H54 (cell line): ENCODE data around the gene UBE2M.

ENCODE experiments used
- DNase-seq: peaks from one replicate; pipeline ENCODE4 v3.0.0; 2011; ENCODE audit warnings: low spot score, mixed read lengths; ENCODE audit not compliant: insufficient read length
- FAIRE-seq: peaks from 3 replicates; lab custom pipeline; 2011; peaks lifted over from hg19 to GRCh38; lab: Jason Lieb, UNC
- POLR2A ChIP-seq: IDR thresholded peaks from 2 replicates; pipeline ENCODE4 v1.6.1; 2011; ENCODE audit warnings: low read depth, mild to moderate bottlenecking, low read length

Gene UBE2M

DNA sequence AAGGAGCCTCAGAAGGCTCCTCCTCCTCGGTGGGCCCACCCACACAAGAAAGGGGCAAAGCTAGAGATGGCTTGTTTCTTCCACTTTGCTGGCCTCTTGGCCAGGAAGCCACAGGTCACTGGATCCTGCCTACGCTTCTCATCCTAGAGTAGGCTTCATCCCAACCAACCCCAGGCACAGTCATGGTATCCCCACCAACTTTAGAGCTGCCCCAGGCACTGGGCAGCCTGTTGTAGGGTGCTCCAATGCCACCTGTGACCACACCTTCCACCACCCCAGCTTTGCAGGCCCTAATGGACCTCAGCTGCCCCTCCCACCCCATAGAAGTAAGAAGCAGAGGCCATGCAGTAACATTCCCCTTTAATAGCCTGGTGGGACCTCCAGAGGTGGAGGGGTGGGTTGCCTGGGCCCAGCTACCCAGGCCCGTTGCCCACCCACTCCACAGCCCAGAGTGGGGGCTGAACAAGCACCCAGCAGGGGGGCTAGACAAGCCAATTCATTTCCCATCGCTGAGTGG, 3.0 kb downstream of the UBE2M start:
- no peak for TF ChIP-seq POLR2A
- DNase-seq: no peak
- FAIRE-seq: no peak

DNA sequence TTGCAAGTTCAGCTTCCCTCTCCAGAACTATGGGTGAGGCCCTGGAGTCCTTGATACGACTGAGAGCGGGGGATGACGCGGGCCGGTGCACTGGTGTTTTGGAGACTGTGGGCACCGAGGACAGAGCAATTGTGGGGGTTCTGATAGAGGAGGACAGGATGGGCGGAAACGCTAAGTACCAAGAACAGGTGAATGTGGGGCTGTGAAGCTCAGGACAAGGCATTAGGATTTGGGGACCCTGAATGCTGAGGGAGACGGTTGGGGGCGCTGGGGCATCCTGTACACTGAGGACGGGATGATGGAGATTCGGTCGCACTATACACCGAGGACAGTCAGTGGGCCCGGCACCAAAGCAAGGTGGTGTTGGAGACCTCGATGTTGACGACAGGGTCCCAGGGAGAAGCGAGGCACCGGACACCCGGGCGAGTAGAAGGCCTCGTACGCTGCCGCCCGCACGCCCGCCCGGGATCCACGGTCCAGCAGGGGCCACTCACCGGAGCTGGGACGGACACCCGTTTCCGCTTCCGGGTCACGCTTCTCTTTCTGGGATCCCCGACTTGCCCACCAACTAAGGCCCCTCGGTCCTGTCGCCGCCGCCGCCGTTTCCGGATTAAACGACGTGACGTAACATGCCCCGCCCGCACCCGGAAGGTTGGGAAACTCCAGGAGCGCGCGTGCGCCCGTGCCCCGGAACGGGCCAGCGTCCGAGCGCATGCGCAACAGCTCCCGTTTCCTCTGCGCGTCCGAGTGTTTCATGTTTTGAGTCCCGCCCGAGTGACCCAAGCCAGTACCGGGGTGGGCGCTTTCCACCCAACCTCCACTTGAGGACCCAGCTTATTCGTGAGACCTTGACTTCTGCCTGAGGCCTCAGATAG, 3.7 kb downstream of the UBE2M start, which contains the start of gene CHMP2A:
Gene CHMP2A (minus strand): TSS at position 612 of the 875 bp plus-strand sequence. CDS start 893 bp downstream, outside the sequence.
- FAIRE-seq: no peak
- peak; percentile 90 for DNase-seq
- TF ChIP-seq POLR2A: peak; percentile 54

DNA sequence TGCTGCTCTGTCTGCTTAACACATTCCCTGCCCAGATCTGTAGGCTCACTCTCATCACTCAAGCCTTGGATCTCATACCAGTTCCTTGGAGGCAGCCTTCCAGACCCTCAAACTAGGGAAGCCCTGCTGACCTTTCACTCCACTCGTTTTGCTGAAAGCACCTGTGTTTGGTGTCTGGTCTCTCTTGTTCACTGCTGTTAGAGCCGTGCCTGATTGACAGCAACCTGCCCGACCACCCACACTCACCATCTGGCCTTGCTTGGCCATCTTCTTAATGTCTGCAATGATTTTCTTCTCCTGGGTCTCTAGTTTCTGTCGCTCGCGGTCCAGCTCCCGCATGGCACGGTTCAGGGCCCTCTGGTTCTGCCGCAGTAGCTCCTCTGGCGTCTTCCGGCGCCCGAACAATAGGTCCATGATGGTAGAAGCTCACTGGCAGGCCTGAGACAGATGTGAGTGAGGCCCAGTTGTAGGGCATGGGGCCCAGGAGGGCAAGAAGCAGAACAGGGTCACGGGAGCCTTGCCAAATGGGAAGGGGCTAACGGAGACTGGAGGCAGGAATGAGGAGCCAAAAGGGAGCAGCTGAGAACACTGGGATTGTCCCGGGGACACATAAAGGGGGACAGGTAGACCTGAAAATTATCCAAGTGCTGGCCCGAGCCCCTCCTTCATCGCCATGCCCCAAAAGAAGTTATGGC, 4.5 kb downstream of the UBE2M start:
- FAIRE-seq: no peak

DNA sequence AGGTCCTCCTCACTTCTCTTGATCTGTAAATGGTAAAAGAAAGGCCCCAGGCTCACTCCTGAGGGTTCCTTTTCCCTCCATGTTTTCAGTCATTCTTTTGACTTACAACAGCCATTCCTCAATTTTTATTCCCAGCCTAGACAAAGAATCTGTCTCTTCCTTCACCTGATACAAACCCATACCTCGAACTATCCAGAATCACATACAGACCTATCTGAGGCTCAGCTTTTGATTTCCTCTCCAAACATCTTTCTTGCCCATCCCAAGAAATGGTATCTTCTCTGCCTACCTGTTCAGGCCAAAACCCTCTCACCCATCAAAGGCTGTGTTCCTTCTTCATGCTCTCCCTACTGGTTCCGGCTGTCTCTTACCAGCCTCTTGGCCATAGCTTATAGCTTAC, 5.8 kb downstream of the UBE2M start:
- TF ChIP-seq POLR2A: no peak
- DNase-seq (no peak), FAIRE-seq (no peak)

More for the DNA sequence above, 4.5 kb downstream of the UBE2M start:
- TF ChIP-seq POLR2A: 0 out of 2 replicates have a peak, but pooled peaks have one; percentile 5
- no peak for DNase-seq

DNA sequence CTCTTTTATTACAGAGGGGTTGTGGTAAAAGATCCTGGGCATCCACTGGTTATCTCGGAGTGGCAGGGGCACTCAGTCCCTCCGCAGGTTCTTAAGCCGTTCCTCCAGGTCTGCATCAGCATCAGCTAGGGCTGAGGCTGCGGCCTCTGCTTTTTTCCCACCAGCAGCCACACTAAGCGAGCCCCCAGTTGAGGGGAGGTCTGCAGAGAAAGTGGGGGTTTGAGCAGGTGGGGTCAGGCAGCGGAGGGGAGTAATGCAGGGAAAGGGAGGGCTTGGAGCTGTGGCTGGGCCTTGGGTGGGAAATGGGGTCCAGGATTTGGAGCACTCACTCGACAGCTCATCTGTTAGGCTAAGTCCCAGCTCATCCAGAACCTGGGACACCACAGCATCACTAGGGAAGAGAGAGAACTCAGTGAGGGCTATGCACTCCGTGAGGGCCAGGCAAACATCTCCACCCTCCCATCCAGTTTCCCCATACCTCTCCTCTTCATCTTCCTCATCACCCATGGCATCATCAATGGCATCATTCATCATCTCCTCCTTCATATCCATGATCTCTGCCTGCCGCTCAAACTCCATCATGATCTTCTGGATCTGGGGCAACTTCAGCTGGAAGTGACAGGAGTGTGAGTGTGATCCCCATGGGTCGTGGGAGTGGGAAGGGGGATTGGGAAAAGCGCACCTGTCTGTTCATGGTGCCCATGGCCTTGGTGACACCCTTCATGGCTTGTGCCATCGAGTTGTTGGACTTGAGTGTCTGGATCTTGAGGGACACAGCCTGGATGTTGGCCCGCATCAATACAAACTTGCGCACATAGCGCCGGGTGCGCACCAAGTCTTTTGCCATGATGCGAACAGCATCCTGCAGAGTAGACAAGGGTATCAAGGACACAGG, 6.6 kb downstream of the UBE2M start:
- DNase-seq: no peak
- no peak for TF ChIP-seq POLR2A
- FAIRE-seq: no peak

DNA sequence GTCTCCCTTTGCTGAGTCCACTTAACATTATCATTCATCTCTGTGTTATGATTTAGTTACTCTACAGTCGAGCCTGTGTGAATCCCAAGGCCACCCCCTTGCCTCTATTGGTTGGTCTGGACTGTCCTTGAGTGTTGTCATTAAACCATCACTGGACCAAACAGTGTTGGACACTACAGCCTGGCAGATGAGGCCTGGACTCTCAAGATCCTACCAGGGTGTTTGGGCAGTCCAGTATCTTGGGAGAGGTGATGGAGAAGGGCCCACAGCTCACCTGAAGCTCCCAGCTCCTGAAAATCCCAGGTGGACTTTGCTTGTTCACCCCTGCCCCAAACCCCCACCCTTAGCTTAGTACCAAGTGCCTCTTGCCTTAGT, 7.3 kb downstream of the UBE2M start:
- TF ChIP-seq POLR2A: no peak
- FAIRE-seq: no peak

DNA sequence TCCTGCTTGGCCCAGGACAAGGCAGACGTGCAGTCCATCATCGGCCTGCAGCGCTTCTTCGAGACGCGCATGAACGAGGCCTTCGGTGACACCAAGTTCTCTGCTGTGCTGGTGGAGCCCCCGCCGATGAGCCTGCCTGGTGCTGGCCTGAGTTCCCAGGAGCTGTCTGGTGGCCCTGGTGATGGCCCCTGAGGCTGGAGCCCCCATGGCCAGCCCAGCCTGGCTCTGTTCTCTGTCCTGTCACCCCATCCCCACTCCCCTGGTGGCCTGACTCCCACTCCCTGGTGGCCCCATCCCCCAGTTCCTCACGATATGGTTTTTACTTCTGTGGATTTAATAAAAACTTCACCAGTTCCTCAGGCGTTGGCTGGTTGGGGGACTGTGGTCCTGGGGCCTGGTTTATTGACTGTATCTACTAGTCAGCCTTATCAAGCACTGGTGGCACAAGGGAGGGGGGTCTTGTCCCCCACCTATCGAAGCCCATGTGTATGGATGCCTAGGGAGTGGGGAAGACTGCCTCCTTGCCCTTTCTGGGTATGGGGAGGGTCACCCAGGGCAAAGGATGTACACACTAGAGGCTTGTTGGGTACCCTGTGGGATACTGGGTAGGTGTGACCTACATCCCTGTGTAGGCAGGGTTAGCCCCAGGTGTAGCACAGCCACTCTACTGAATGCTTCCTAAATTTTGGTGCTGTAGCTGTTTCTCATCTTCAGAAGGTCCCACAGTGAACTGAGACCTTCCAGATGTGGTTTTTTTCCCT, 7.9 kb downstream of the UBE2M start:
- FAIRE-seq (no peak), DNase-seq (no peak)
- no peak for TF ChIP-seq POLR2A

More for the DNA sequence above, 7.3 kb downstream of the UBE2M start:
- DNase-seq: no peak

DNA sequence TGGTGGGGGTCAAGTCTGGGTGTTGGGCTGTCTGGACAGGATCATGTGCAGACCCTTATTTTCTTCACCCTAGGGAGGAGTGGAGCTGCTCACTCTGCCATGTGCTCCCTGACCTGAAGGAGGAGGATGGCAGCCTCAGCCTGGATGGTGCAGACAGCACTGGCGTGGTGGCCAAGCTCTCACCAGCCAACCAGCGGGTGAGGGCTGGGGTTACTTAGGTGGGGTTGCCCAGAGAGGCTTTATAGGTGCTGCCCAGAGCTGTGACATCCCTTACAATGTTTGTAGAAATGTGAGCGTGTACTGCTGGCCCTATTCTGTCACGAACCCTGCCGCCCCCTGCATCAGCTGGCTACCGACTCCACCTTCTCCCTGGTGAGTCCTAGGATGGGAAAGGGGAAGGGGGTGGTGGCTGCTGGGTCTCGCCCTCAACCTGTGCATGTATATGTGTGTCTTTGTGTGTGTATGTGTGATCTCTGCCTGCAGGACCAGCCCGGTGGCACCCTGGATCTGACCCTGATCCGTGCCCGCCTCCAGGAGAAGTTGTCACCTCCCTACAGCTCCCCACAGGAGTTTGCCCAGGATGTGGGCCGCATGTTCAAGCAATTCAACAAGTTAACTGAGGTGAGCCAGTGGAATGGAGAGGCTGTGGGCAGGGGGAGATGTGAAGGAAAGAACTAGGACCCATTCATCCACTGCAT, 8.6 kb downstream of the UBE2M start:
- DNase-seq: no peak
- FAIRE-seq: no peak
- no peak for TF ChIP-seq POLR2A

DNA sequence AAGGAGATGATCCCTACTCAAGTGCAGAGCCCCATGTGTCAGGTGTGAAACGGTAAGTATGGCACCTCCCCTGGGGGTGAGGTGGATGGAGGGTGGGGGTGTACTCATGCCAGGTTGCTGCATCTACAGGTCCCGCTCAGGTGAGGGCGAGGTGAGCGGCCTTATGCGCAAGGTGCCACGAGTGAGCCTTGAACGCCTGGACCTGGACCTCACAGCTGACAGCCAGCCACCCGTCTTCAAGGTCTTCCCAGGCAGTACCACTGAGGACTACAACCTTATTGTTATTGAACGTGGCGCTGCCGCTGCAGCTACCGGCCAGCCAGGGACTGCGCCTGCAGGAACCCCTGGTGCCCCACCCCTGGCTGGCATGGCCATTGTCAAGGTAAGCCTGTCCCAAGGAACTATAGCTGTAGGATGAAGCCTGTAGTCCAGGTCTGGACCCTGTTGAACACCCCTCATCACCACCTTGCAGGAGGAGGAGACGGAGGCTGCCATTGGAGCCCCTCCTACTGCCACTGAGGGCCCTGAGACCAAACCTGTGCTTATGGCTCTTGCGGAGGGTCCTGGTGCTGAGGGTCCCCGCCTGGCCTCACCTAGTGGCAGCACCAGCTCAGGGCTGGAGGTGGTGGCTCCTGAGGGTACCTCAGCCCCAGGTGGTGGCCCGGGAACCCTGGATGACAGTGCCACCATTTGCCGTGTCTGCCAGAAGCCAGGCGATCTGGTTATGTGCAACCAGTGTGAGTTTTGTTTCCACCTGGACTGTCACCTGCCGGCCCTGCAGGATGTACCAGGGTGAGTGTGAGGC, 9.3 kb downstream of the UBE2M start:
- DNase-seq (no peak), FAIRE-seq (no peak)
- no peak for TF ChIP-seq POLR2A

DNA sequence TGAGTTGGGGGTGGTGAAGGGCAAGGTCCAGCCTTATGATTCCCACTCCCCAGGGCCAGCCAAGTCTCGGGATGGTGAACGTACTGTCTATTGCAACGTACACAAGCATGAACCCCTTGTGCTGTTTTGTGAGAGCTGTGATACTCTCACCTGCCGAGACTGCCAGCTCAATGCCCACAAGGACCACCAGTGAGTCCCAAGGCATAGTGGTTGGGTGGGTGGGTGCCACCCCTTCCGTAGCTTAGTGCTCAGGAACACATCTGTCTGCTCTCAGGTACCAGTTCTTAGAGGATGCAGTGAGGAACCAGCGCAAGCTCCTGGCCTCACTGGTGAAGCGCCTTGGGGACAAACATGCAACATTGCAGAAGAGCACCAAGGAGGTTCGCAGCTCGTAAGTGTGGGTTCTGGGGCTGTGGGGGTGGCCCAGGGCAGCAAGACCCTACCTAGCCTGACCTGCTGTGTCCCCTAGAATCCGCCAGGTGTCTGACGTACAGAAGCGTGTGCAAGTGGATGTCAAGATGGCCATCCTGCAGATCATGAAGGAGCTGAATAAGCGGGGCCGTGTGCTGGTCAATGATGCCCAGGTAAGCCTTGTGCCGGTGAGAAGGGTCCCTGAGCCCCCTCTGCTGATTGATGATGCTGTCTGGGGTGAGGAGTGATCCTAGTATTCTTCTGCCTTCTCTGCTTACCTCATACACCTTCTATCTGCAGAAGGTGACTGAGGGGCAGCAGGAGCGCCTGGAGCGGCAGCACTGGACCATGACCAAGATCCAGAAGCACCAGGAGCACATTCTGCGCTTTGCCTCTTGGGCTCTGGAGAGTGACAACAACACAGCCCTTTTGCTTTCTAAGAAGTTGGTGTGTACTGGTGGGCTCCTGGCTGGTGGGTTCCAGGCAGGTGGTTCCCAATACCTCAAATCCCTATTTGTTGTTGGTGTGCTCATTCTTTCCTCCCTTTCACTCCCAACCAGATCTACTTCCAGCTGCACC, 10.8 kb downstream of the UBE2M start:
- FAIRE-seq (no peak), DNase-seq (no peak)
- TF ChIP-seq POLR2A: no peak

DNA sequence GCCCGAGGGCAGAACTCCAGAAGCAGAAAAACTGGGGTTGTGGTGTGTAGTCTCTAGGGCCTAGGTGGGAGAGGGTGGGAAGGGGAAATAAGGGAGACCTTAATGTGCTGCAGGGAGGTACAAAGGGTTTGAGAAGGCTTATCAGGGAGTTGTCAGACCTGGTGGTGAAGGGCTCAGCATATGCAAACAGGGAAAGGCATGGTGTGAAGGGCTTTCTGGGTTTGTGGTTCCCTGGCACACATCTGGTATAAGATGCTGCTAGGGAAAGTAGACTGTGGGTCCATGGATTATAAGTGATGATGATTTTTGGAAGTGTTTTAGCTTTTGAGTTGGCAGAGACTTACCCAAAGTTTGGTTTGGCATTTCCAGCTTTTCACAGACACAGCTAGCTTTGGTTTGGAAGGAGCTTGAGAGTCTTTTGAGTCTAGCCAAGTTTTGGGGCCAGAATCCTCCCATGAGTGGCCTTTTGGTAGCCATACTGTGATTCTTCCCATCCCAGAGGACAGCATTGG, 12.3 kb downstream of the UBE2M start:
- FAIRE-seq (no peak), DNase-seq (no peak)
- no peak for TF ChIP-seq POLR2A
